ENCODE measurements around the gene CDA.
"Not testable (repeated sequence)": the region's sequence is repeated elsewhere in the genome, so short reads cannot be mapped to it uniquely, and the experiment has no call there.

CDA gene

DNA sequence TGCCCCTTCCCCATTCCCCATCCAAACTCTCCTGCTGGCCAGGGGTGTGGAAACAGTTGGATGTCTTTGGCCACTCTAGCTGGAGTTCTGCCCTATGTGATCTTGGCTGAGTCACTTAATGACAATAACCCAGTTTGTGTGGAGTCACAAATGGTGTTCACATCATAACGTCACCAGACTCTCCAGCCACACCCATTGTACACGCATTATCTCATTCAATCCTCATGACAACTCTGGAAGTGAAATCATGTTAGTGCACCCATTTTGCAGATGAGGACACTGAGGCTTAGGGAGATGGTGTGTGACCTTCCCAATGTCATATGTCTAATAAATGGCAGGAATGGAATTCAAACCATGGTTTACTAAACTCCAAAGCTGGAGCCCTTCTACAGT, 1.2 kb upstream of the CDA start:
- DNase-seq: no peak

DNA sequence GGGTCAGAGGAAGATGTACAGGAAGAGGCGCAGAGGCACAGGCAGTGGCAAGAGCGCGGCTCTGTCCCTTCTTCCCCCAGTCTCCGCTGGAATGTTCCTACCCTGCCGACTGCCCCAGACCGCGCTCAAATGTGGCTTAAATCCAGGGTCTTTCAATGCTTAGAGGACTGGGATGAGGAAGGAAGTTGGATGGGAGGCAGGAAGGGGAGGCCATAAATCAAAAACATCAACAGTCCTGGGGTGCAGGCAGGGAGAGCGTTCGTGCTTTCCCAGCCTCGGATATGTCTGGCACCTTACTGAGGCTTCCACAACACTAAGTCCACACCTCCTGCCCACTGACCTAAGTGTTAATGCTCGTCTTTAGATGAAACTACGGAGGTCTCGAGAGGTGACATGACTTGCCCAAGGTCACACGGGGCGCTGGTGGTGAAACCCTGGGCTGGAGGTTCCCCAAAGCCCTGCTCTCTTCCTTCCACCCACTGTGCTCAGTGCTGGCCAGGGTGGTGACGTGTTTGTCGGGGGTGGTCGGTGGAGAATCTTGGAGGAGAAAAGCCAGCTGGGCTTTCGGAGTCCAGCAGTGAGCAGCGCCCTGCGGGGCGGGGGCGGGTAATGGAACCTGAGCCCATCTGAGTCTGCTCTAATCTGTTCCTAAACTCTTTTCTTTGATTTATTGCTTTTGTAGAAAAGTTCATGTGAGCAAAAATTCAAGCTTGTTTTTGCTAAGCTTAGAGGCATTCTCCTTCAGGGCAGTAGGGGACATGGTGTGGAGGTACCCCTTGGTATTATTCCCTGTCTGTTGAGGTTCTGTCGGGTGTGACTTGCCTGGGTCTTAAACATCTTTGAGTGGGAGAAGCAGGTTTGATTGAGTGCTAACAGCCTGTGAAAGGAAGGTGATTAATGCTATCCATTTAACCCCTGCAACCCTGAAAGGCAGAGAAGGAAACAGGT, 708 bp downstream of the CDA start:
- no peak for DNase-seq

DNA sequence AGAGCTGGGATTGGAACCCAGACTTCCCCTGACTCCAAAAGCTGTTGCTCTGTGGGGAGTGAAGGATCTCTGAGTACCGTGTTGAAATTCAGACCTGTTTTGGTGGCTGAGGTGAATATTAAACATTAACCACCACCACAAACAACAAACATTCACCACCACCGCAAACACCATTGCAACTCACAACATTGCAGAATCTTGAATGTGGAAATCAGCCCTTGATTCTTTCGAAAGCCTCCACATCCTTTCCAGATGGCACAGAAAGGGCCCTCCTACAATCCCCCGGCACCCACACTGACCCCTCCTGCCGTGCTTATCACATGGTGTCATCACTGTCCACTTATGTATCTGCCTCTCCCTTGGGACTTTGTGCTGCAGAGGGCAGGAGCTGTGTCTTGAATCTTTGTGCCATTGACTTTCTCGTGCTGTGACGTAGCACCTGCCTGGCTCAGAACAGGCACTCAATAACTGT, 1.4 kb downstream of the CDA start:
- no peak for DNase-seq

DNA sequence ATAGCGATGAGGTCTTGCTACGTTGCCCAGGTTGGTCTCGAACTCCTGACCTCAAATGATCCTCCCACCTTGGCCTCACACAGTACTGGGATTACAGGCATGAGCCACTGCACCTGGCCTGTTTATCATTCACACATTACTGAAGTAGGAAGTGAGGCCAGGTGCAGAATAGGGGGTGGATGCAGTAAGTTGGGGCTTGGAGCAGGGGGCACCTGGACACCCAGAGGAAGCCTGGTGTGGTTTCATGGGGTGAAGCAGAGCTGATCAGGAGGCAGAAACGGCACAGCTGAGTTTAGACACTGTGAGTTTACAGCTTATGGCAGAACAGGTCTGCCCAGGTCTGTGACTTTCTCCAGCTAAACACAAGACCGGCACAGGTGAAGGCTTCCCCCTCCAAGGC, 4.9 kb downstream of the CDA start:
- DNase-seq: no peak

DNA sequence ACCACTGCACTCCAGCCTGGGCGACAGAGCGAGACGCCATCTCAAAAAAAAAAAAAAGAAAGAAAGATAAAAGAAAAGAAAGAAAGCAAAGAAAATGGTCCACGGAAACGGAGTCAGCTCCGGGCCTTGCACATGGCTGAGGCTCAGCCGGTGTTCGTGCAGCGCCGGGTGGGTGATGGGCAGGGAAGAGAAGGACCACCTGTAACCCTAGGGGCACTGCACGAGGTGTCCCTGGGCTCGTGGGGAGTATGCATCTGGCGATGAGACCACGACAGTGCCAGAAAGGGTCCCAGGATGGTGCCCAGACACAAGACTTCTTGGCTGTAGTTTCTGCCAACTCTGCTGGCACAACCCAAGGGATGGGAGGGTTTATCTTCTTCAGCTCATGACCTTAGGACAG, 5.8 kb downstream of the CDA start:
- no peak for DNase-seq

DNA sequence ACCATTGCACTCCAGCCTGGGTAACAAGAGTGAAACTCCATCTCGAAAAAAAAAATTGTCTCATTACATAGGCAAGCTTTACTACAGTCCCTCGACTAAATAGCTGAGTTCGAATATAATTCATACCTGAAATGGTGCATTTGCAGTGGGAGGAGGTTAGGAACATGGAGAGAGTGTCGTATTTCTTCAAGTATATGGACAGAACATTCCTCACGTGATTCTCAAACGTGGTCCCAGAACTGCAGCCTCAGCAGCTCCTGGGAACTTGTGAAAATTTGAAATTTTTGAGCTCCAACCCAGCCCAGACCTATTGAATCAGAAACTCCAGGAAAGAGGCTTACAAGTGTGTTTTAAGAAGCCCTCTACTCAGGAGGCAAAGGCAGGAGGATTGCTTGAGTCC, 7.2 kb downstream of the CDA start:
- no peak for DNase-seq

DNA sequence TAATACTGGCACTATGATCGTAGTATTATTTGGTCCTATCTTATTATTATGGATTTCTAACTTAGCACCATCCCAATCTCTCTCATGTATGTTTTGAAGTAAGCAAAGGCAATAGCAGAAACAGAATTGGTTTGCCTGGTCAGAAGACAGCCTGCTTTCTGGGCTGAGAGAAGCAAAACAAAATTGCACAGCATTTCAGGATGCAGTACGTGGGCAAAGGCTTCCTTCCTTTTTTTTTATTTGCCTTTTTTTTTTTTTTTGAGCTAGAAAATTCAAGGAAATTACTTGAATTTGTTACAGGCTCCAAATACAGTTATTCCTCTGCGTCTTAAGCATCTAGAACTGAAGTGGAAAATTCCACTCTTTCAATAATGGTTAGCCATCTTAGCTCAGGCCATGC, 8.8 kb downstream of the CDA start:
- DNase-seq: no peak

DNA sequence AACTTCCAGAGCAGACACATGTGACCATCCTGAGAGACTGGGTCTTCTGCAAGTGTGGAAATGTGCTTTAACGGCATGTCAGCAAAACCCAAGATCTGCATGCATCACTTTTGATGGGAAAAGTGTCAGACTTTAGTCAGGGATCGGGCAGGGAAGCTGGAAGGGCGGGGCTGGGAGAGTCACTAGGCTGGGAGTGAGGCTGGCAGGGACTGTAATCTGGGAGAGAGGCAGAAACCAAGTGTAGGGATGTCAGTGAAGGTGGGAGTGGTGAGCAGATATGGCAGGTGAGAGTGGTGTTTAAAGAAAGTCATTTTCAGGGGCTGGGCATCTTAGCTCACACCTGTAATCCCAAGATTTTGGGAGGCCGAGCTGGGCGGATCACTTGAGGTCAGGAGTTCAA, 11.3 kb downstream of the CDA start:
- no peak for DNase-seq

DNA sequence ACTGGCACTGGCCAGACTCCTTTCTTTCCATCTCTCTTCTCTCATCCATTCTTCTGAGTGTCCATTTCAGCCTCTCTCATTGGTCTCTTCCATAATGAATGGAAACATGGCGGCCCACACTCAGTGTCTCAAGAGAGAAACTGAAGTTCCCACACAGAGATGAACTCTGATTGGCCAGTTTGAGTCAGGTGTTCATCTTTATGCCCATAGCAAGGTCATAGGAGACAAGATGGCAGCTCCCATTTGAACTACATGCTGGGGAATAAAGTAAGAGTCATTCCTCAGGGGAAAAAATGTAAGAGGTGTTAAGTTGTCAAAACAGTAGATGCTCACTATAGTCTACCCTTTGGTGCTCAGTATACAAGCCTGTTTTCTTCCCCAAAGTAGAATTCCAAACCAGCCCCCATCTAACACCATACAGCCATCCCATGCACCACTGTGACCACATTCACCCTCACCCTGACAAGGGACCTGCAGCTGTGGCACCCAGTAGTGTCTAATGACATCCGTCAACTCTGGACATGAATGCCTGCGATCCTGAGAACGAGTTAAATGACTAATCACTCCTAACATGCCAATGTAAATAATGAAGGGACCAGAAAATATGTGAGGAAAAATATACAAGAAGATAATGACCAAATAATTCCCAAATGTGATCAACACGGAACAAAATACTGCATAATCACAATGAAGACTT, 12.4 kb downstream of the CDA start:
- DNase-seq: no peak

DNA sequence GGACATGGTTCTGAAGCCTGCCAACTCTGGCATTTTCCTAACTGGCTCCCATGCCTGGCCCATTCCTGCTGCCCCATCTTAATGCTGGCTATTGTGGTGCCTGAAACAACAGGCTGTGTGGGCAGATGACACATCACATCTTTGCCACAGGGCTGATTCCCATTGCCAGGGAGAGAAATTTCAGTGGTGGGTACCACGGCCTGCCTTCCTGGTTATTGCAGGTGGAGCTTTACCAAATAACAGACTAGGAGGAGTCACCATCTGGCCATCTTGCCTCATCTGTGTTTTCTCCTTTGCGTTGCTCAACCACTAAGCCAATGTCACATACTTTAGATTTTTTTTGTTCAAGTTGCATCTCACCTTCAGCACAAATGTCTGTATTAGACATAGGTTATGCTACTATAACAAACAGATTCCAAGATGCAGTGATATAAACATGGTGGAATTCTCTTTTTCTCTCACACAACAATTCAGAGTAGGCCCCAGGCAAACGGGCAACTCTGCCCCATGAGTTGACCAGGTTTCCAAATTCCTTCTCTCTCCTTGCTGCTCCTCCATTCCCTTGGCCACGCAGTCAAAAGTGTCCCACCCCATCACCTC, 14.1 kb downstream of the CDA start:
- DNase-seq: no peak

DNA sequence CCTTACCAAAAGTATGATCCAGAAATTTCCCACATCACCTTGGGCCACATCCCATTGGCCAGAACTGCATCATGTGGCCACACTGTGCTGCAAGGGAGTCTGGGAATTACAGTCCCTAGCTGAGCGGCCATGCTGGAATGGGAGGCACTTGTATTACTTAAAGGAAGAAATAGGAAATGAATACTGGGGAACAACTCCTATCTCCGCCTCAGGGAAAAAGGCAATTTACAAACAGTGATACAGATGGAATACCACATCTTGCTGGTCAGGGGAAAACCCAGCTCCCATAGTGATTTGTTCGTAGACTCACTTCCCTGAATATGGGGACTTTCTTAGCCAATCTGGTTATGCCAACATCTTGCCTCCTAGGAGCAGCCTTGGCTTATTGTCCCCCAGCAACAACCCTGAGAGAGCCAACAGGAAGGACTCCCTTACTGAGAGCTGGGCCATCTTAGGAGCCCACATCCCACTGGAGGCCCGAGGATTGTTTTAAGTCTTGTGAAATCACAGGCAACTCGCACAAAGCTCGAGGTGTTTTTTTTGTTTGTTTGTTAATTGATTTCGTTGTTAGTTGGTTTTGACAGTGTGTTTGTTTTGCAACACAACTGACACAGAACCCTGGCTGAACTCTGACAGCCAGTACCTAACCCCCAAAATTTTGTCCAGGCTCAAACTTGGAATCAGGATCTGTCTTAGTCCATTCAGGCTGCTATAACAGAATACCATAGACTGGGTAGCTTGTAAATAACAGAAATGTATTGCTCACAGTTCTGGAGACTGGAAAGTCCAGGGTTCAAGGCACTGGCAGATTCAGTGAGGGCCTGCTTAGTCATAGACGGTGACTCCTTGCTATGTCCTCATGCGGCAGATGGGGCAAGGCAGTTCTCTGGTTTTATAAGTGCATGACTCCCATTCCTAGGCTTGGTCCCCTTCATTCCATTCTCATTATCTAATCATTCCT, 14.9 kb downstream of the CDA start:
- DNase-seq: no peak

DNA sequence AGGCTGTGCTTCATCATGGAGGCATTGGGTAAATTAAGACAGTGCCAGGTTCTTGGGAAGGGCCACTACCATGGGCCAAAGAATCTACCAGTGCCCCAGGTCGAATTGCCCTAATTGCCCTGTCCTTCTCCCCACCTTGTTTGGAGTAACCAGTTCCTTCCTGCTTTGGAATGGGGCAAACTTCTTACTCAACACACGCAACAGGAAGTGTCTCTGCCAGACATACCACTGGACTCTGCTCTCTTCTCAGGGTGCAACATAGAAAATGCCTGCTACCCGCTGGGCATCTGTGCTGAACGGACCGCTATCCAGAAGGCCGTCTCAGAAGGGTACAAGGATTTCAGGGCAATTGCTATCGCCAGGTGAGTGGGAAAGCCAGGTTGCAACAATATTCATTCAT, 15.8 kb downstream of the CDA start:
- no peak for DNase-seq

DNA sequence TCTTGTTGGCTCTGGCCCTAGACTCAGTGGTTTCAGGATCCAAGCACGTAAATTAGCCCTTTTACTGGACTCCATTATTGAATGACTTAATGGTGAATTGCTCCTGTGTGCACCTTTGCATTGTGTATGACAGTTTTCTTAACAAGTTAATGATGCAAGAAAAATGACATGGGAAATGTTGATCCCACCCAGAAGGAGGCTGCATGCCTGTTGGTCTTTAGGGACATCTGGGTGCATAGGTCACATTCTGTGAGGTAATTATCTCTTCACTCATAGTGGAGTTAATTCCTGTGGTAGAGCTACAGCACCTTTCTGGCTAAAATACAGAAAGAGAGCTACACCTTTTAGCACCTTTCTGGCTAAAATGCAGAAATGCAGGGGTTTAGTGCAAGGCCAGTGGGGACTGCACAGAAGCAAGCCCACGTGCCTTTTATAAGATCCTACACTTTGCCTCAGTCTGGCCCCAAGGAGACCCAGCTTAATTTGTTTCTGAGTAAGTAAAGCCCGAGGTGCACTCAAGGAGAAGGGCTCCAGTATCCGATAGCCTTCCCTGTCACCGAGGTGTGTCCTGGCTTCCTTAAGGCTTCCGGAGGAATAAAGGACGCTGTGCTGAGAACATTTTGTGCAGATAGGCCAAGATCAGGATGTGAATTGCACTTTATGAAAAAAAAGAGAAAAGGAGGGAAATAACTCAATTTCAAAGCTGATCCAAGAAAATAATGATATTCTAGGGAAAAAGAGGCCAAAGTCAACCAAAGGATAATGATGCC, 18.1 kb downstream of the CDA start:
- DNase-seq: not testable (repeated sequence)

DNA sequence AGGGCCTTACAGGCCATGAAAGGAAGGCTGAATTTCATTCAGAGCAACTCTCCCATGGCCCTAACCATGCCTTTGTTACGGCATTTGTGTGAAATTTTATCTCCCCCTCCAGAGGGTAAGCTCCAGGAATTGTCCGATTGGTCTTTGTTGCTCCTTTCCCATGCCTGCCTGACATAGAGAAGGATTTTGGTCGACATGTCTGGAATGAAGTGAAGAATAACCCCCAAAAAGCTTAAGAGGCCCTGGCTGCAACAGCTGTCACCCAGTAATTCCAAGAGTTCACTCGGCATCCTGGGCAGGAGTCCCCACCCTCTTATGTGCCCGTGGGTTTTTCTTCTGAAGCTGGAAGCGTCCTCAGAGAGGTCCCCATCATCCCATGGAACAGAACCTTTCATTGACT, 20.6 kb downstream of the CDA start:
- DNase-seq: no peak

DNA sequence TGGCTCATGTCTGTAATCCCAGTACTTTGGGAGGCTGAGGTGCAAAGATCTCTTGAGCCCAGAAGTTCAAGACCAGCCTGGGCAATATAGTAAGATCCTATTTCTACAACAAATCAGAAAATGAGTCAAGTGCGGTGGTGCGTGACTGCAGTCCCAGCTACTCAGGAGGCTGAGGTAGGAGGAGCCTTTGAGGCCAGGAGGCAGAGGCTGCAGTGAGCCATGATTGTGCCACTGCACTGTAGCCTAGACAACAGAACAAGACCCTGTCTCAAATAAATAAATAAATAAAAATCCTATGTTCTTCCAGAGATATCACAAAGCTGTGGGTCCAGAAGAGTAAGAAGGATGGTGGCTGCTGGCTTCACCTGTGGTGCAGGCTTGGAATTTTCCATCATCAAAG, 22.1 kb downstream of the CDA start:
- no peak for DNase-seq

DNA sequence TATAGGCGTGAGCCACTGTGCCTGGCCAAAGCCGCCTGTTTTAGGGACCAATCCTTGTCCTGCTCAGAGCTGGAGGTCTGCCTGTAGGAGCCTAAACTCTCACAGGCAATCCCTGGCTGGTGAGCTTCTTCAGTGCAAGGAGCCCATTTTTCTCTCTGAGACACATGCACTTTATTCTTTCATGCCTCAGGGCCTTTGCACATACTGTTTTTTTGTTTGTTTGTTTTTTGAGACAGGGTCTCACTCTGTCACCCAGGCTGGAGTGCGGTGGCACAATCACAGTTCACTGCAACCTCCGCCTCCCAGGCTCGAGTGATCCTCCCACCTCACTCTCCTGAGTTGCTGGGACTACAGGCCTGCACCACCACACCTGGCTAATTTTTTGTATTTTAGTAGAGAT, 22.8 kb downstream of the CDA start:
- no peak for DNase-seq

DNA sequence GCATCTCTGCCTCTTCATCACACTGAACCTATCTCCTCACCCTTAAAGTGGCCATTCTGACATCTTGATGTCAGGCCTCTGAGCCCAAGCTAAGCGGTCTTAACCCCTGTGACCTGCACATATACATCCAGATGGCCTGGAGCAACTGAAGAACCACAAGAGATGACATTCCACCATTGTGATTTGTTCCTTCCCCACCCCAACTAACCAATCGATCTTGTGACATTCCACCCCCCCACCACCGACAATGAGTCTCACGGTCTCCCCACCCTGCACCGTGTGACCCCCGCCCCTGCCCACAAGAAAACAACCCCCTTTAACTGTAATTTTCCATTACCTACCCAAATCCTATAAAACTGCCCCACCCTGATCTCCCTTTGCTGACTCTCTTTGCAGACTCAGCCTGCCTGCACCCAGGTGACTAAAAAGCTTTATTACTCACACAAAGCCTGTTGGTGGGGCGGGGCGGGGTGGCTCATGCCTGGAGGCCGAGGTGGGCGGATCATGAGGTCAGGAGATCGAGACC, 23.4 kb downstream of the CDA start:
- DNase-seq: no peak

DNA sequence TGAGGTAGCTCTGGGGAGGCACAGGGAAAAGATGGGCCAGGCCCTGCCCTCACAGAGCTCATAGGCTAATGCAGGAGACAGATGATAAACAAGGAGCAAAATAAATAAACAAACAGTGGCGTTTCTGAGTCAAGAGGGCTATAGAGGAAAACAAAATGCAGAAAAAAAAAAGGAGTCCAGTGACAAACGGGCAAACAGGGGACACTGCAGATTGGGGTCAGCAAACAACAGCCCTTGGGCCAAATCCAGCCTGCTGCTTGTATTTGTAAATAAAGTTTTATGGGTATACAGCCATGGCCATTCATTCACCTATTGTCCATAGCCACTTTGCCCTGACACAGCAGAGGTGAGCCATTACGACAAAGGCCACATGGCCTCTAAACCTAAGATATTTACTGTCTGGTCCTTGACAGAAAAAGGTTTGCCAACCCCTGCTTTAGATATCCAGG, 25.3 kb downstream of the CDA start:
- DNase-seq: no peak

DNA sequence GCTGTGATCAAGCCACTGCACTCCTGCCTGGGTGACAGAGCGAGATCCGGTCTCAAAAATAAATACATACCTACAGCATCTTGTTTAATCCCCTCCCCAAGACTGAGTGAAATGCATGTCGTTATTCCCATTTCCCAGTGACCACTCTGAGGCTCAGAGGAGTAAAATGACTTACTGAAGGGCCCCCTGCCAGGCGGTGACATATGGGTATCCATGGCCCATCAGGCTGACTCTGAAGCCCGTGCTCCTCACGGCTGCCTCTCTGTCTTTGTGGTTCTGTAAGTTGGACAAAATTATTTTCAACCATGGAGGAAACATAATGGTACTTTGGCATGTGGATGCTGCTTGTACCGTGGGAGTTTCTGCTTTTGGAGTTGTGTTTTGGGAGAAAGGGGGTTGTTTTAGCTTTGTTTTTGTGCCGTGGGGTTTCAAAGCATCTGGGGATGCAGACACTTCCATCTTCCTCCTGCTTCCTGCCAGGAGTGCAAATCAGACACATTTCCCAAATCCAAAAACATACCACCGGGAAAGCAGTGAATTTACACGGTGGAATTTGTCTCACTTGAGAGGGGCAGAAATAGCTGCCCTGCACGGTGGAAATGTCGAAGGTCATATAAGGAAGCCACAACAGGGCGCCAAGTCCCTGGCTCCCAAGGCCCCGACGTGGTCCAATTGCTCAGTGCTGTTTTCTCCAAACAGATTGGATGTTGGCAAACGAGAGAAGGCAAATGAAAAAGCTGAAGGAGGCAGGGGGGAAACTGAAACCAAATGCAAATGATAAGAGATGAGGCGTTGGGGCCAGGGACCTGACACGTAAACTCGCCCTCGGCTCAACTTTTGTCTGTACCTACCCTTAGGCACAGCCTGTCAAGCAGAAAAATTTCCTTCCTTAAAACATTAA, 27.3 kb downstream of the CDA start:
- no peak for DNase-seq

DNA sequence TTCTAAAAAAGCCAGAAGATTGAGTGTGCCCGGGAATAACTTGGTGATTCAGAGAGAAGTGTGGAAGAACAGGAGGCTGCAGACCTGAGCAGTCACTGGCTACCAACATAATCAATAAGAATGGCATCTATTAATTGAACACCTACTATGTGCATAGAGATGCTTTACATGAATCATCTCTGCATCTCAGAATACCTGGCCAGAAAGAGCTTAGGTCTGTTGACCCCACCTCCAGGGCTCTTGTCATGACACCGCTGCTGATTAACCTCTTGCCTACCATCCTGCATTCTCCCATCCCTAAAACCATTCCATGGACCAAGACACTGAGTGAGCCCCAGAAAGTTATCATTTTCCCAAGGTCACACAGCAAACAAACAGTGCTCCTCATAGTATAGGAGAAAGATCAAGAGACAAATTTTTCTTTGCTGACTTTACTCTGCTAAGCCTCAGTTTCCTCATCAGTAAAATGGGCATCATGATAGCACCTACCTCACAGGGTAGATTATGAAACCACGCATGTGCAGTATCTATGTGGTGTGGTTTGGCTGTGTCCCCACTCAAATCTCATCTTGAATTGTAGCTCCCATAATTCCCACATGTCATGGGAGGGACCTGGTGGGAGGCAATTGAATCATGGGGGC, 28.1 kb downstream of the CDA start:
- DNase-seq: no peak
